ENCODE measurements around the gene CDC16. TPM values are rescaled to one million over a fixed set of nuclear protein-coding genes. Genes with fewer than 3 reads are reported as not detected.

CDC16 gene
- total RNA-seq, 1 donor from 2014 or later: 73.7 TPM

- peaks cover 56% of the 10 kb centered on the region for H3K4me1 Mint-ChIP-seq (ENCODE audit: unreplicated experiment)
- H3K9me3 Mint-ChIP-seq (ENCODE audit: unreplicated experiment): no peaks in the 10 kb centered on the region
- no peak for TF ChIP-seq CTCF (IDR thresholded peaks at IDR 0.05)
- peaks cover 6% of the 10 kb centered on the region for H3K36me3 Mint-ChIP-seq (ENCODE audit: unreplicated experiment)
- DNase-seq (ENCODE audit: extremely low spot score, unreplicated experiment): no peak
- peak overlapping the region; percentile 85 for H3K4me3 Mint-ChIP-seq (ENCODE audit: unreplicated experiment)
- no peaks in the 10 kb centered on the region for H3K27me3 Mint-ChIP-seq (ENCODE audit: unreplicated experiment)
- H3K27ac Mint-ChIP-seq (ENCODE audit: unreplicated experiment): peak overlapping the region; percentile 79
Observed at GRCh38 chr13:114315074-114315785, 80.5 kb downstream of the CDC16 start.

GRCh38 chr13:114318624-114319023, 83.9 kb downstream of the CDC16 start:
- no peak for DNase-seq (ENCODE audit: extremely low spot score, unreplicated experiment)
- Mint-ChIP-seq H3K4me1 (ENCODE audit: unreplicated experiment) (peaks cover 44% of the 10 kb centered on the region), H3K36me3 (ENCODE audit: unreplicated experiment) (peaks cover 30% of the 10 kb centered on the region), H3K4me3 (ENCODE audit: unreplicated experiment) (no peak overlapping the region), H3K27ac (ENCODE audit: unreplicated experiment) (peak overlapping the region; percentile 71), H3K27me3 (ENCODE audit: unreplicated experiment) (no peaks in the 10 kb centered on the region), H3K9me3 (ENCODE audit: unreplicated experiment) (no peaks in the 10 kb centered on the region)
- TF ChIP-seq CTCF (IDR thresholded peaks at IDR 0.05): no peak

GRCh38 chr13:114319441-114319913, 84.8 kb downstream of the CDC16 start:
- H3K4me1 Mint-ChIP-seq (ENCODE audit: unreplicated experiment): peaks cover 40% of the 10 kb centered on the region

GRCh38 chr13:114320065-114320464, 85.4 kb downstream of the CDC16 start:
- H3K9me3 Mint-ChIP-seq (ENCODE audit: unreplicated experiment): no peaks in the 10 kb centered on the region
- no peak for DNase-seq (ENCODE audit: extremely low spot score, unreplicated experiment)
- no peak overlapping the region for H3K4me3 Mint-ChIP-seq (ENCODE audit: unreplicated experiment)
- H3K27me3 Mint-ChIP-seq (ENCODE audit: unreplicated experiment): no peaks in the 10 kb centered on the region
- peaks cover 36% of the 10 kb centered on the region for H3K4me1 Mint-ChIP-seq (ENCODE audit: unreplicated experiment)
- peak overlapping the region; percentile 71 for H3K27ac Mint-ChIP-seq (ENCODE audit: unreplicated experiment)
- H3K36me3 Mint-ChIP-seq (ENCODE audit: unreplicated experiment): peaks cover 44% of the 10 kb centered on the region
- TF ChIP-seq CTCF (IDR thresholded peaks at IDR 0.05): no peak

More at GRCh38 chr13:114319441-114319913, 84.8 kb downstream of the CDC16 start:
- TF ChIP-seq CTCF (IDR thresholded peaks at IDR 0.05): no peak
- Mint-ChIP-seq H3K27ac (ENCODE audit: unreplicated experiment) (peak overlapping the region; percentile 71), H3K9me3 (ENCODE audit: unreplicated experiment) (no peaks in the 10 kb centered on the region), H3K4me3 (ENCODE audit: unreplicated experiment) (no peak overlapping the region), H3K36me3 (ENCODE audit: unreplicated experiment) (peaks cover 38% of the 10 kb centered on the region), H3K27me3 (ENCODE audit: unreplicated experiment) (no peaks in the 10 kb centered on the region)
- no peak for DNase-seq (ENCODE audit: extremely low spot score, unreplicated experiment)

- peaks cover 55% of the 10 kb centered on the region for H3K36me3 Mint-ChIP-seq (ENCODE audit: unreplicated experiment)
- no peak overlapping the region for H3K4me3 Mint-ChIP-seq (ENCODE audit: unreplicated experiment)
- H3K27me3 Mint-ChIP-seq (ENCODE audit: unreplicated experiment): no peaks in the 10 kb centered on the region
- DNase-seq (ENCODE audit: extremely low spot score, unreplicated experiment): no peak
- no peak for TF ChIP-seq CTCF (IDR thresholded peaks at IDR 0.05)
- H3K9me3 Mint-ChIP-seq (ENCODE audit: unreplicated experiment): no peaks in the 10 kb centered on the region
- peaks cover 30% of the 10 kb centered on the region for H3K4me1 Mint-ChIP-seq (ENCODE audit: unreplicated experiment)
- H3K27ac Mint-ChIP-seq (ENCODE audit: unreplicated experiment): no peak overlapping the region
Observed at GRCh38 chr13:114321256-114321655, 86.6 kb downstream of the CDC16 start.

Small RNA genes lying within 50 kb of the gene (microRNA-seq; reads per million reads assigned to microRNA genes)
- gene MIR4502 (ENCODE audit: unreplicated experiment) (not detected), gene MIR548AR (ENCODE audit: unreplicated experiment) (not detected)

Other genes starting within 250 kb of the CDC16 start
- 44.8 and 45.5 TPM in 2 replicates for gene RASA3, start 102.3 kb upstream of the CDC16 start, total RNA-seq
- not detected in 2 replicates for gene CFAP97D2, start 55.6 kb upstream of the CDC16 start, total RNA-seq
- 55.3 and 63.1 TPM in 2 replicates for gene UPF3A, start 46.7 kb downstream of the CDC16 start, total RNA-seq
- 22.4 and 23.2 TPM in 2 replicates for gene CHAMP1, start 79.6 kb downstream of the CDC16 start, total RNA-seq

Measured in osteocyte (in vitro differentiated cells).